ENCODE results near the gene ZNF385C.
"Not testable (repeated sequence)": the region's sequence is repeated elsewhere in the genome, so short reads cannot be mapped to it uniquely, and the experiment has no call there.

ZNF385C gene

DNA sequence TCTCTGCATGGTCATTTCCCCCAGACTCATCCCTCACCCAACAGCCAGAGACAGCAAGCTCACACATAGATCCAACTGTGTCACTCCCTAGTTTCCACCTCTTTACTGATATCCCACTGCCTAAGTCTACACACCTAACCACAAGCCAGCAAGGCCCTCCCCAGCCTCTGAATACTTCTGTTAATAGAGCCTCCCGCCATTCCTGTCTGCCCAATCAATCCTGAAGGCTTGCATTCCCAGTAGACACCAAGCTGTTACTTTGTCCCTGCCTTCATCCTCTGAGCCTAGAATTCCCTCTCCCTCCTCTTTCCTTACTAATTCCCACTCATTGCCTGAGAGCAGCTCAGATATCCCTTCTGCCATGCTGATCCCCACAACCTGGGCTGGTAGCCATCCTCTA lies 52.6 kb downstream of the ZNF385C start:
- no peak for DNase-seq

DNA sequence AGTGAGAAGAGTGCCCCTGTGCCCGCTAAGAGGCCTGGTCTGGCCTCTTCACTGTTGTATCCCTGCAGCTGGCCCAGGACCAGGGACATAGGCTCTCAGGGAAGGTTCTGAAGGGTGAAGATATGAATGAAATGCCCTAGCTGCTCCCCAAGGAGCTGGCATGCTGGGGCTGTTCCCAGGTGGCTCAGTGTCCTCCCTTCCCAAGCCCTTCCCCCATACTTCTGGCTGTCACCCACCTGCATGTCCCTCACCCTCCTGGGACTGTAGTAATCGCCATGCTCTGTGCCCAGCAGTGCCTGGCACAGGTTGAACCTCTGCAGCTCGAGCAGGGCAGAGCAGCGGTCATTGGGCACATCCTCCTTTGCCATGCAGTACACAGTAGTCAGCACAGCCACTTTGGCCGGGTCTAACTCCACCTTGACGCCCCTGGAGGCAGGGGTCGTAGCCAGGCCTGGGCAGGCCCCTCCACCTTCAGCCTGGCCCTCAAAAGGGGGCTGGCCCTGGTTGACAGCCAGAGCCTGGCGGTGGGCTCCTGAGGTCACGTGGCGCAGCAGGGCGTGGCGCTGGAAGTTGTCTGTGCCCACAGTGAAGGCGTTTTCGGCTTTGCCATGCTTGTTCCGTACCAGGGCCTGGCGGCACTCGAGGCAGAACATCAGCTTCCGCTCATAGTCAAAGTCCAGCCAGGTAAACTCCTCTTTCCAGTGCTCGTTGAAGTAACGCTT lies 55.5 kb downstream of the ZNF385C start:
- DNase-seq: no peak

- DNase-seq: no peak
Measured at GRCh38 chr17:42041619-42042018, 56.7 kb downstream of the ZNF385C start.

- DNase-seq: no peak
Measured at GRCh38 chr17:42040818-42041217, 57.5 kb downstream of the ZNF385C start.

DNA sequence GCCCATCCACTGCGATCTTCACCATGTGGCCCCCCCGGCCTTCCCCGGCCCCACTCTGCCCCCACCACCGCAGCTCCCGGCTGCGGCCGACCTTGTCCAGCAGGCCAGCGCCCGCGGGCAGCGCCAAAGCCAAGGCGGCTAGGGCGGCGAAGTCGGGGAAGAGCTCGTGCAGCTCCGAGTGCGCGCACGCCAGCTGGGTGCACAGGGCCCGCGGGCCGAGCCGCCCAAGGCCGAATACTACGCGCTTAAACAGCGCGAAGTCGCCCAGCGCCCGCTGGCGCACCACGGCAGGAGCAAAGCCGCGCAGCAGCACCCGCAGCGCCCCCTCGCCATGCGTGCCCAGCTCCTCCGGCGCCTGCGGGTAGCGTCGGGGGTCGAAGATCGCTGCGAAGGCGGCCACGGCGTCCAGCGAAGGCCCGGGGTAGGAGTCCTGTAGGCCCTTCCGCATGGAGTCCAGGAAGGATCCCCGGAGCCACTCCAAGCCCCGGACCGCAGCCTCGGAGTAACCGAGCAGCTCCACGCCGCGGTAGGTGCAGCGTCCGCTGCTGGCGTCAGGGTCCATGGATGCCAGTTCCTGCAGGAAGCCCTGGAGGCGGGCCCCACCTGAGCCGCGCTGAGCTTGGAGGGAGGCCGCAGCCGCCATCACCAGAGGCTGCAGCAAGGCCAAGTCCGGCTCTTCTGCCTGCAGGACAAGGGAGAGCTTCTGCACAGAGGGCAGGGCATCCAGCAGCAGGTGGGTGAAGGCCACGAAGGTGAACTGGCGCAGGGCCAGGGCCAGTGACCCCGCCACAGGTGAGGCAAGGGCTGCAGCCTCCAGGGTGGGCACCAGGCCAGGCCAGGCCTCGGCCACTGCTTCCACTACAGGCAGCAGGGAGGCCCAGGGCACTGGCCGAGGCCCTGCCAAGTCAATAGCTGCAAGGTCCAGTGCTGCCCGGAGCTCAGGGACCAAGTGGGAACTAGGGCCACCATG lies 58.2 kb downstream of the ZNF385C start:
- no peak for DNase-seq

GRCh38 chr17:42038221-42038973 lies 59.9 kb downstream of the ZNF385C start:
- DNase-seq: no peak

- DNase-seq: no peak
Measured at GRCh38 chr17:42034059-42034458, 64.2 kb downstream of the ZNF385C start.

DNA sequence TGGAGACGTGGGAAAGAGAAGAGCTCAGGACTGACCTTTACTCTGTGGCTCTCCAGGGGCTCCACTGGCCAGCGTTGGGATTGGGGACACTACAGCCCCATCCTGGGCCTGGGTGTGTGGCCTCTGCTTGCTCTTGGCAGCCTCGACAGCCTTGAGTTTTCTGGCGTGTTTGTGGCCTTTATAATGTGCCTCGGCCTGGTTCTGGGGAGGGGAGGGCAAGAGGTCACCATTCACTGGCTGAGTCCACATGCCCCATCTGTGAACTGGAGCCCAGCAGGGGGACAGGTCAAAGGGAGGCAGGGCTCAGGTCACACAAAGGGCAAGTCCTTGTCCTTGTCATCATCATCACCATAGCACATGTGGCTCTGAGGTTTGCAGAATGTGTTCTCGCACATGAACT lies 66.7 kb downstream of the ZNF385C start:
- no peak for DNase-seq

DNA sequence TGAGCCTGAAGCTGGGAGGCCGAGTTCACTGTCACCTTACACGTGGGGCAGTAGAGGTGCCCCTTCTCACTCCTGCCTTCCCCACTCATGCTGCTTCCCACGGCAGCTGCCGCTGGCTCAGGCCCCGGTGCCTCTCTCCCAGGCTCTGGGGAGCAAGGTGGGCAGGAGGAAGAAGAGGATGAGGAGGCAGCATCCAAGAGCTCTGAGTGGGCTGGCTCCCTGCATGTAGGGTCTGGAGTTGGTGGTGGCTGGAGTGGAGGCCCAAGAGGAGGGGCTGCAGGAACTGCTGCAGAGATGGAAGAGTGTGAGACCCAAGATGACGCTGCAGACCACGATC lies 69.5 kb downstream of the ZNF385C start:
- no peak for DNase-seq

- DNase-seq: no peak
Measured at GRCh38 chr17:42027961-42028790, 70.1 kb downstream of the ZNF385C start.

DNA sequence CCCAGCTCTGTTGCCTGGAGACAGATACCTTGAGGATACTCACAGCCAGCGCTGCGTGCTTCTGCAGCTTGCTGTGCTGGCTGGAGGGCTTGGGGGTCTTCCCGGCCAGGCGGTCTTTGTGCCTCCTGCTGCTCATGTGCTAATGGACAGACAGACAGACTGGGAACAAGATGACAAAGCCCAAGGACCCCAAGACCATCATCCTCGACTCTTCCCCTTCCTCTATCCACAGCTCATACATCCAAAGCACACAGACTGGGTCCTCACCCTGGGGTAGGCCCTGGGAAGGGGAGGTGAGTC lies 70.7 kb downstream of the ZNF385C start:
- DNase-seq: no peak

DNA sequence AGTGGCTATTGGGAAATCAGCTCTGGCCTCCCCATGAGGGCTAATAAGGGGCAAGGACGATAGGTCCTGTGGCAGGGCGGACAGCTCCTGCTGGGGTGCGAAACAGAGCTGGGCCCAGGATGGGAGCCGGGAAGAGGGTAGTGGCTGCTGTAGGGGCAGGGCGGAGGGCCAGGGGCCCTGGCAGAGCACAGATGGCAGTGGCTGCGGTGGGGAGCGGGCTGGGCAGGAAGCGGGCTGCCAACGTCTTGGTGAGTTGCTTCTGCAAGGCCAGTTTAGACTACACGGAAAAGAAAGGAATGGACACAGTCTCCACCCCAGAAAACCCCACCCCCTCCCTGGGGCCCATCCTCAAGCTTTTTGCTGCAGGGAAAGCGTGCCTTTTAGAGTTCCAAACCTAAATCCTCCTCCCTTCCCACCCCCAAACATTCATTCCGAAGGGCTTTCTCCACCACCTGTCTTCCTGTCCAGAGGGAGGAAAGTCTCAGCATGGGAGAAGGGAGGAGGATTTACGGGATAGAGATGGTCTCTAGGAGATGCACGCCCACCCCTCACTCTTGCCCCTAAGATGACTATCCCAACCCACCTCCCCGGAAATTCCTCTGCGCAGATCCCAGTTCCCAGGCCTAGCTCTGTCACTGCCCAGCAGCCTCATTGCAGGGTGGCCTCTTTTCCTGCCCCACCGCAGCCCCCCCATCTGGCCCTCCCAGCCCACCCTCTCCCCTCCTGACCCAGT lies 71.2 kb downstream of the ZNF385C start:
- no peak for DNase-seq

DNA sequence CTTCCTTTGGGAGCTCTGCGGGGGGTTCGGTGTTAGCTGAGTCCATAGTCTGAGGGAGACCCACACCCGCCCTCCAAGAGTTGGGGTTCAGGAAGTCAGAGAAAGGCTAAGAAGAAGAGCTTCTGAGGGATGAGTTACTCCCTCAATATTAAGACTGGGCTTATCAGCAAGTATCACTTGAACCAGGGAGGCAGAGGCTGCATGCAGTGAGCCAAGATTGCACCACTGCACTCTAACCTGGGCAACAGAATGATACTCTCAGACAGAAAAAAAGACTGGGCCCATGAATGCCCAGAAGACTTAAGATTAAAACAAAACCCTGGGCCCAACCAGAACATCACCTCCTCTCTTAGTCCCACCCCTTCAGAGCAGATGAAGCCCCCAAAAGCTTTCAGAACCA lies 72.3 kb downstream of the ZNF385C start:
- DNase-seq: no peak

DNA sequence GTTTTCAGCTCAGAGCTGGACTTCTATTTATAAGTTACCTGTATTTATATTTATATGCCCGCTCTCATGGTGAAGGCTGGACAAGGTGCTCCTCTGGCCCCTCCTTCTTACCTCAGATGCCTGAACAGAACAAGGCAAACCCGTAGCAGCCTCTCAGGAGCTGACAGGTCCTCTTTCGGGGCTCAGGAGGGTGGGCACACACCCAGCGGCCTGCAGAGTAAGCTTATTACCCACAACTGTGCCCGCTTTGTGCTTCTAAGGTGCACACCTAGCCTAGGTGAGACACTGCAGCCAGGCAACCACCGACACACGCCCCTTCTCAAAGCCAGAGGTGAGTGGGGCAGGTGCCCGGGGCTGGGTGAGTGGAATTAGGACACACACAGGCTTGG lies 73.1 kb downstream of the ZNF385C start:
- DNase-seq: no peak

GRCh38 chr17:42023524-42024349 lies 74.5 kb downstream of the ZNF385C start:
- no peak for DNase-seq

- DNase-seq: not testable (repeated sequence)
Measured at GRCh38 chr17:42020845-42021244, 77.4 kb downstream of the ZNF385C start.

- DNase-seq: peak; percentile 89
Measured at GRCh38 chr17:42019509-42020404, 78.5 kb downstream of the ZNF385C start, which contains the start of gene NKIRAS2. TSS of gene NKIRAS2 (plus strand) at chr17:42020090. CDS start at chr17:42021578, 1,488 bp downstream.

- no peak for DNase-seq
Measured at GRCh38 chr17:42018988-42019387, 79.3 kb downstream of the ZNF385C start.

- no peak for DNase-seq
Measured at GRCh38 chr17:42018339-42018738, 79.9 kb downstream of the ZNF385C start.

DNA sequence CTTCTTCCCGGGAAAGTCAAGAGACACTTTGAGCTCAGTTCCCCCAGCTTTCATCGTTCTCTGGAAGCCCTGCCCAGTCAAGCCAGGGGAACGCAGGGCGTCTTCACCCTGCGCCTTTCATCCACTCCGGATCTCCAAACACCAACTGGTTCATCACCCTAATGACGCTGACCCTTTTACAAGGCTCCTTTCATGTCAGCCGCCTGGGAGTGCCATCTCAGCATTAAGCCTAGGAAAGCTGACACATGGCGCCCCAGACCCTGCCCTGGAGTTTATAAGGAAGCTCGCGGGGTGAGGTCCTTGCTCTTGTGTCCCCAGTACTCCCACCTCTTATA lies 80.4 kb downstream of the ZNF385C start:
- DNase-seq: no peak

All from NCI-H510A treated with DMSO at 0.1 percent for 48 hours (cell line).